CD4-positive, alpha-beta T cell treated with Interleukin-4 for 4 hours (primary cell): ENCODE data around the gene CLEC4C.
A peak's percentile ranks its signal among the peaks of the same experiment; 100 is the strongest.
"Not testable (repeated sequence)": the region's sequence is repeated elsewhere in the genome, so short reads cannot be mapped to it uniquely, and the experiment has no call there.

Experiments
- DNase-seq: peaks from one replicate; pipeline ENCODE4 v3.0.0-alpha.2; 2020

CLEC4C gene

GRCh38 chr12:7747246-7747645 is at the start of gene CLEC4C:
CLEC4C (minus strand) TSS chr12:7747375; CDS start chr12:7747348, 27 bp downstream.
- no peak for DNase-seq

GRCh38 chr12:7793211-7793610 is 46.0 kb upstream of the CLEC4C start:
- no peak for DNase-seq

- DNase-seq = not testable (repeated sequence)
Measured at GRCh38 chr12:7788884-7789528, 41.8 kb upstream of the CLEC4C start, which contains the start of gene NANOG. NANOG (plus strand) TSS chr12:7789402; CDS start chr12:7789615, 213 bp downstream.

GRCh38 chr12:7788294-7788660 is 41.1 kb upstream of the CLEC4C start:
- DNase-seq = no peak

- DNase-seq = no peak
Measured at GRCh38 chr12:7787574-7788293, 40.6 kb upstream of the CLEC4C start.

GRCh38 chr12:7784701-7785100 is 37.5 kb upstream of the CLEC4C start:
- DNase-seq = no peak

- DNase-seq = not testable (repeated sequence)
Measured at GRCh38 chr12:7783433-7783832, 36.3 kb upstream of the CLEC4C start.

GRCh38 chr12:7782055-7782454 is 34.9 kb upstream of the CLEC4C start:
- DNase-seq = no peak

- no peak for DNase-seq
Measured at GRCh38 chr12:7781274-7781673, 34.1 kb upstream of the CLEC4C start.

- DNase-seq = no peak
Measured at GRCh38 chr12:7769999-7770398, 22.8 kb upstream of the CLEC4C start.

GRCh38 chr12:7758766-7759140 is 11.6 kb upstream of the CLEC4C start:
- DNase-seq = no peak

- no peak for DNase-seq
Measured at GRCh38 chr12:7756993-7757392, 9.8 kb upstream of the CLEC4C start.

GRCh38 chr12:7755668-7756067 is 8.5 kb upstream of the CLEC4C start:
- peak; percentile 33 for DNase-seq

- DNase-seq = peak; percentile 2
Measured at GRCh38 chr12:7751941-7752922, 5.1 kb upstream of the CLEC4C start.

- no peak for DNase-seq
Measured at GRCh38 chr12:7751394-7751793, 4.2 kb upstream of the CLEC4C start.

- no peak for DNase-seq
Measured at GRCh38 chr12:7750350-7750749, 3.2 kb upstream of the CLEC4C start.

GRCh38 chr12:7749442-7749841 is 2.3 kb upstream of the CLEC4C start:
- no peak for DNase-seq

- DNase-seq = no peak
Measured at GRCh38 chr12:7748852-7749251, 1.7 kb upstream of the CLEC4C start.

GRCh38 chr12:7732993-7733392 is 14.2 kb downstream of the CLEC4C start:
- no peak for DNase-seq

- DNase-seq = no peak
Measured at GRCh38 chr12:7731486-7731885, 15.7 kb downstream of the CLEC4C start.

- not testable (repeated sequence) for DNase-seq
Measured at GRCh38 chr12:7730984-7731383, 16.2 kb downstream of the CLEC4C start.

- DNase-seq = no peak
Measured at GRCh38 chr12:7729746-7730145, 17.4 kb downstream of the CLEC4C start.

- no peak for DNase-seq
Measured at GRCh38 chr12:7723926-7724325, 23.2 kb downstream of the CLEC4C start.
